ENCODE measurements around the gene IFI35. TPM values are rescaled to one million over a fixed set of nuclear protein-coding genes. Genes with fewer than 3 reads are reported as not detected.

The IFI35 gene
- total RNA-seq, 2 experiments from 2014 or later = 125 to 175 TPM

DNA sequence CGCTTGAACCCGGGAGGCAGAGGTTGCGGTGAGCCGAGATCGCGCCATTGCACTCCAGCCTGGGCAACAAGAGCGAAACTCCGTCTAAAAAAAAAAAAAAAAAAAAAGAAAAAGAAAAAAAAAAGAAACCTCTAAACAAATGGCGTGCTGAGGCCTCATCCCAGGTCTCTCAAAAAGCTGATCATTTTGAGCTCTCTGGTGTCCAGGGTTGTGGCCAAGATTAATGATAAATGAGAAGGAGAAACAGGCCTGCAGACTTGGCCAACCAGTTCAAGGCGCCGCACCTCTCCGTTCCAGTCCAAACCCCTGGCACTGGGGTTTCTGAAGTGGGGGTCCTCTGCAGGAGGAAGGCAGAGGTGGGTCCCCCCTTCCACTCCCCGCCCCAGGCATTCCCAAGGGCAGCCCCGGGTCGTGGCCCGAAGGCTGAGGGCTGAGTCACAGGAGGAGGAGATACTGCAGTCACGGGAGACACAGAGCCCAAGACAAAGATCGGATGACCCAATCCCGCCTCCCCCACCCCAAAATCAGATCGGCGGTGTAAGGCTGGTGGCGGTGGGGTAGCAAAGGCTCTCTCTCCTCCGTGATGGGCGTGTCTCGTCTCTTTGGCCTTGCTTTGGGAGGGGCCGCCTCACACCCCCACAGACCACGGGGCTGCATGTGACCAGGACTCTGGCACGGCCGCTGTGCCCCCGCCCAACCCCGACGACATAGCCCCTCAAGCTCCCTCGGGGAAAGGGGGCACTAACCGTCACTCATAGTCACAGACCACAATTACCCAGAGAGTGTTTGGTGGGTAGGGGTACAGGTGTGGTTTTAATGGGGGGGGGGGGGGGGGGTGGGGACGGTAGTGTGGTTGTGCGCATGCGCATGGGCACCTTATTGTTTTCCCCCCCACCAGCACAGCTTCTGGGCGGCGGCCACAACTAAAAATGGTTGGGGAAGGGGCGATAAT is 14.5 kb downstream of the IFI35 start:
- CTCF ChIA-PET = interaction anchor here (1.0 to 1.2 kb wide), 3 partner anchors 11 to 23 kb away, joined by 3 to 6 read pairs (median 3); partner anchors contain the start of gene IFI35
- Mint-ChIP-seq H3K4me3 (peak overlapping the region; percentile 81), H3K4me1 (peaks cover 31% of the 10 kb centered on the region), H3K27me3 (peaks cover 16% of the 10 kb centered on the region), H3K36me3 (no peaks in the 10 kb centered on the region), H3K27ac (no peak overlapping the region), H3K9me3 (ENCODE audit: low read depth) (no peaks in the 10 kb centered on the region)
- ATAC-seq = no peak
- no peak for DNase-seq

DNA sequence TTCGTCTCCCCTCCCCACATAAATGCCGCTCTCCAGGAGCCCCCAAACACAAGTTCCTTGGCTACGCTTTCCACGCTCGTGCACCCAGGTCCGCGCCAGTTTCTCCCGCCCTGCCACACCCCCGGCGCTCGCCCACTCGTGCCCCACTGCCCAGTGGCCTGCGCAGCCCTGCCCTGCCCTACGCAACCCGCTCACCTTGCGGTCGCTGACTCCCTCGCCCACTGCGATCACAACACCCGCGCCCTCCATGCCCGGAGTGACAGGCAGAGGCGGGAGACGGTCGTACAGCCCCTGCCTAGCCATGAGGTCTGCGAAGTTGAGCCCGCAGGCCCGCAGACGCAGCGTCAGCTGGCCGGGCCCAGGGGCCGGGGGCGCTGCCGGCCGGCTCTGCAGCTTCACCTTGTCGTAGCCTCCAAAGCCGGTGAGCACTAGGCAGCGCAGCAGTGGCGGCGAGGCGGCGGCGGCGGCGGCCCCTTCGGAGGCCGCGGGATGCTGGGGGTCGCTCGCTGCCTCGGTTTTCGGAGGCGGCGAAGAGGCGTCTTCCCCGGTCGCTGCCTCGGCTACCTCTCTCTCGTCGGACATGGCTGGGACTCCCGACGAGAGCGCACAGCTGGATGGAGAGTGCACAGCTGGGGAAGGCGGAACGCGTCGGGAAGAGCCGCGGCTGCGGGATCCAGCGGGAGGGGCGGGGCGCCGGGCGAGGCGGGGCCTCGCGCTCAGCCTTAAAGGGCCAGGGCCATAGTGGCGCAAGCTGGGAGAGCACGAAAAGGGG is 15.3 kb downstream of the IFI35 start, which contains the start of gene VAT1:
VAT1 (minus strand) TSS at position 645 of the 772 bp plus-strand sequence; CDS start at position 582, 63 bp downstream.
- CTCF ChIA-PET = interaction anchor here (1.0 to 1.2 kb wide), 3 partner anchors 9 to 24 kb away, joined by 3 to 6 read pairs (median 6); partner anchors contain the start of gene IFI35
- Mint-ChIP-seq H3K9me3 (ENCODE audit: low read depth) (no peaks in the 10 kb centered on the region), H3K4me1 (peaks cover 31% of the 10 kb centered on the region), H3K36me3 (no peaks in the 10 kb centered on the region), H3K27ac (no peak within 1 kb of the TSS), H3K27me3 (peaks cover 23% of the 10 kb centered on the region), H3K4me3 (peak within 1 kb of the TSS; percentile 81)
- ATAC-seq (peak; percentile 73), DNase-seq (peak; percentile 66)

DNA sequence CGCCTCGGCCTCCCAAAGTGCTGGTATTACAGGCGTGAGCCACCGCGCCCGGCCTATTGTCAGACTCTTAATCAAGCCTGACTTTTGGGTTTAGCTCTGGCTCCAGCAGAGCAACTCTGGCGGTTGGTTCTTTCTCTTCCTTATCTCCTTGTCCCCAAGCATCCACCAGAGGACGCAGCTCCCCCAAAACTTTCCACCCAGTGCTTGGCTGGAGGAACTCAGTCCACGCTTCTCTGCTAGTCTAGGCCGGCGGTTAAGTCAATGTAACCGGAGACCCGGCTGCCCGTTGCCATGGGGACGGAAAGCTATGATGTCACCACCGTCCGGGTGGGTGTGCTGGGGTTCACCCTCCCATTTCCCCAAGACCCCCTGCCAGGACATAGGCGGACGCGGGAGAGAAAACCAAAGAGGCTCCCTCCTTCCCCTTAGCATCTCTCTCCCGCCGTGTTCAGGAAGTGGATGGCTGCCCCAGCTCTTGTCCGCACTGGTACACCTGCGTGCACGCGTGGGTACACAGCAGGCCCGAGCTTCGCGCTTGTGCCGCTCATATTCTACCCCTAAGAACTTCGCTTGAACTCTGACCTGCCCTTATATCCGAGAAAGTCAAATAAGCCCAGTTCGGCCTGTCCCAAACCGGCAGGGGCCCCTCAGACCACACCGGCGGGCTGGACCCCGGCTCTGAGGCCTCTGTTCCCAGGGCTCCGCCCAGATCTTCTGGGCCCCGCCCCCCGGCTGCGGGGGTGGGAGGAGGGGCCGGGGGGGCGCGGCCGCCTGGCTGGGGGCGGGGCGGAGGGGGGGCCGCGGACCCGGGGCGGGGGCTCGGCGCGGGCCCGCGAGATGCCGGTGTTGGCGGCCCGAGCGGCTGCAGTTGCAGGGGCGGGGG is 18.1 kb downstream of the IFI35 start, which contains the start of gene RND2:
RND2 (plus strand) TSS at position 825 of the 883 bp plus-strand sequence. CDS start 117 bp downstream, outside the sequence.
- CTCF ChIA-PET = interaction anchor here (0.8 to 1.4 kb wide), 14 partner anchors 9 to 344 kb away, joined by 3 to 8 read pairs (median 4); partner anchors contain the start of gene RPL27
- H3K4me1 Mint-ChIP-seq = peaks cover 22% of the 10 kb centered on the region
- H3K4me3 Mint-ChIP-seq = peak within 1 kb of the TSS; percentile 72
- H3K36me3 Mint-ChIP-seq = no peaks in the 10 kb centered on the region
- ATAC-seq (peak; percentile 64), DNase-seq (peak; percentile 86)
- H3K27ac Mint-ChIP-seq = peak within 1 kb of the TSS; percentile 26
- peaks cover 25% of the 10 kb centered on the region for H3K27me3 Mint-ChIP-seq
- no peaks in the 10 kb centered on the region for H3K9me3 Mint-ChIP-seq (ENCODE audit: low read depth)

DNA sequence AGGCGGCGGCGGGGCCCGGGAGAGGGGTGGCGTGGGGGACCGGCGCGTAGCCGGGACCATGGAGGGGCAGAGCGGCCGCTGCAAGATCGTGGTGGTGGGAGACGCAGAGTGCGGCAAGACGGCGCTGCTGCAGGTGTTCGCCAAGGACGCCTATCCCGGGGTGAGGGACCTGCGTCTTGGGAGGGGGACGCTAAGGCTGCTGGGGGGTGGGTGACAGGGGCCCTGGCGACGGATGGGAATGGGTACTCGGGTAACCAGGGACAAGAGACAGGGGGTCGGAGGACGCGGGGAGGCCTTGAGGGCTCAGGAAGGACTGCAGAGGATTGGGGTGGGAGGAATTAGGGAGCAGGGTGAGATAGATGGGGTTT is 18.7 kb downstream of the IFI35 start:
- Mint-ChIP-seq H3K4me3 (peak overlapping the region; percentile 33), H3K36me3 (no peaks in the 10 kb centered on the region), H3K4me1 (peaks cover 17% of the 10 kb centered on the region), H3K27me3 (peaks cover 25% of the 10 kb centered on the region), H3K27ac (no peak overlapping the region), H3K9me3 (ENCODE audit: low read depth) (no peaks in the 10 kb centered on the region)
- CTCF ChIA-PET = interaction anchor here (1.4 kb wide), 1 partner anchor 12 kb away, joined by 8 read pairs; no protein-coding TSS in a partner anchor
- DNase-seq (no peak), ATAC-seq (no peak)

DNA sequence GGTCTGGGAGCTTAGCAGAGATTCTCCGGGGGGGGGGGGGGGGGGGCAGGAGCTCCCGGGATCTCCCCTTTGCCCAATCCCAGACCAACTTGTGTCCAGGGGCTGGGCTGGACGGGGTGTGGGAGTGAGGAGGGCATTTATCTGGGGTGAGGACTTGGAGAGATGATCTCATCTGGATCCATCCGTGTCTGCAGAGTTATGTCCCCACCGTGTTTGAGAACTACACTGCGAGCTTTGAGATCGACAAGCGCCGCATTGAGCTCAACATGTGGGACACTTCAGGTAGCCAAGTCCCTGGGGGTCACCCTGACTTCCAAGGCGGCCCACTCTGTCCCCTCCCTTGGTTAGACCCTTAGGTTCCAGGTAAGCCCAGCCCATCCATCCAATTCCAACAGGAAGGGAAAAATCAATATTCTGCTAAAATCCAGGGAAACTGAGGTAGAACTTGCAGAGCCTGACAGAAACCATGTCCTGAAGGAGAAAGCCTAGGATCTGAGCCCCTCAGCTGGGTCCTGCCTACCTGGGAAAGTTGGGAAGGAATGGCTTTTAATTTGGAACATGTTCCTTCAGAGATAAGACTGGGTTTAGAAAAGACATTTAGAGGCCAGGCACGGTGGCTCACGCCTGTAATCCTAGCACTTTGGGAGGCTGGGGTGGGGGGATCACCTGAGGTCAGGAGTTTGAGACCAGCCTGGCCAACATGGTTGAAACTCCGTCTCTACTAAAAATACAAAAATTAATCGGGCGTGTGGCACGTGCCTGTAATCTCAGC is 19.4 kb downstream of the IFI35 start:
- Mint-ChIP-seq H3K4me3 (peak overlapping the region; percentile 33), H3K27me3 (peaks cover 25% of the 10 kb centered on the region), H3K36me3 (no peaks in the 10 kb centered on the region), H3K4me1 (peaks cover 17% of the 10 kb centered on the region), H3K27ac (no peak overlapping the region), H3K9me3 (ENCODE audit: low read depth) (no peaks in the 10 kb centered on the region)
- ATAC-seq (no peak), DNase-seq (no peak)
- CTCF ChIA-PET = interaction anchor here (0.7 kb wide), 1 partner anchor 19 kb away, joined by 3 read pairs; the partner anchor contains the start of gene IFI35

DNA sequence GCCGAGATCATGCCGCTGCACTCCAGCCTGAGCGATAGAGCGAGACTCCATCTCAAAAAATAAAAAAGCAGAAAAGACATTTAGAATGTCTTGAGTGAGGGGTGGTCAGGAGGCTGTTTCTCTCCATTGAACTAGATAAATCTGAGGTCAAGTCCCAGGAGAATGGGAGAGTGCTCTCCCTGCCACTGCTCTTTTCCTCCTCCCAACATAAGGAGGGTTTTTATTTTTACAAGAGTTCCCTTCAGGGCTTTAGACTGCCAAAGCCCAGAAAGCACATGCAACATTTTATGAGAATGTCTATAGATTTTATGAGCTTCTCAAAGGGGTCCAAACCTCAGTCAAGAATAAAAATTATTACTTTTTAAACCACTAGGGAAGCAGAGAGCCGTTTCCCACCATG is 20.0 kb downstream of the IFI35 start:
- no peaks in the 10 kb centered on the region for H3K36me3 Mint-ChIP-seq
- CTCF ChIA-PET = interaction anchor here (0.7 kb wide), 1 partner anchor 20 kb away, joined by 3 read pairs; the partner anchor contains the start of gene IFI35
- H3K27me3 Mint-ChIP-seq = peaks cover 25% of the 10 kb centered on the region
- H3K27ac Mint-ChIP-seq = no peak overlapping the region
- DNase-seq (no peak), ATAC-seq (no peak)
- no peak overlapping the region for H3K4me3 Mint-ChIP-seq
- peaks cover 15% of the 10 kb centered on the region for H3K4me1 Mint-ChIP-seq
- no peaks in the 10 kb centered on the region for H3K9me3 Mint-ChIP-seq (ENCODE audit: low read depth)

DNA sequence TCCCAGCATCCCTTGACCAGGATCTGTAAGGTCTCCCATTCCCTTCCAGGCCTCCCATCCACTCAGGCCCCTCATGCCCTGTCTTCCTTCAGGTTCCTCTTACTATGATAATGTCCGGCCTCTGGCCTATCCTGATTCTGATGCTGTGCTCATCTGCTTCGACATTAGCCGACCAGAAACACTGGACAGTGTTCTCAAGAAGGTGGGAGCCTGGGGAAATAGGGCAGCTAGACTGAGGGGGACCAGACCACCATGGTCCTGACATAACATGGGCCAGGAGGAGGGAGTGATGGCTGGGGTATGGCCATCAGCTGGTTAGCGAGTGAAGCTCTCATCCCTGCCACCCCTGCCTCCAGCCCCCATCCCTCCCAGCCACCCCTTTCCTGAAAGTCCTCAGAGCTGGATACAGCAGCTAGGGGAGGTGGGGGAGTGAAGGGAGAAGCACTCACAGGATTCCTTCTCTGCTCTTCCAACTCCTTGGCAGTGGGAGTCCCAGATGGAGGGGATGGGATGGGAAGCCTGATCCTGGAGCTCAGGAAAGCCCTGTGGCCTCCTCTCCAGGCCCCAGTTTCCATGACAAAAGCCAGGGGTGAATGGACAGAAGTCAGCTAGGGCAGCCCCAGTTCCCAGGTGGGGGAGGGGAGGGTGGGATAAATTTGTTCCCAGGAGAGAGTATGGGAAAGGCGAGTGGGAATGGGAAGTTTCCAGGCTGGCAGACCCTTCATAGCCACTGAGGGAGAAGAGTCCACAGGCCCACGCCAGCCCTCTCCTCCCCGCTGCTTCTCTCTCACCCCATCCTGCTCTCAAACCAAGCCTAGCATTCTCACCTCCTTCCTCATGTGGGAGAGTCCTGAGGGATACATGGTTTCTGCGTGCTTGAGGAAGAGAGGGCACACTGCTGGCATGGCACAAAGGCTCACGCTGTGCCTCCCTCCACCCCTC is 20.8 kb downstream of the IFI35 start:
- Mint-ChIP-seq H3K27ac (no peak overlapping the region), H3K4me3 (no peak overlapping the region), H3K9me3 (ENCODE audit: low read depth) (no peaks in the 10 kb centered on the region), H3K27me3 (peaks cover 25% of the 10 kb centered on the region), H3K4me1 (peaks cover 12% of the 10 kb centered on the region), H3K36me3 (no peaks in the 10 kb centered on the region)
- ATAC-seq = no peak
- CTCF ChIA-PET = no interaction called here
- no peak for DNase-seq

DNA sequence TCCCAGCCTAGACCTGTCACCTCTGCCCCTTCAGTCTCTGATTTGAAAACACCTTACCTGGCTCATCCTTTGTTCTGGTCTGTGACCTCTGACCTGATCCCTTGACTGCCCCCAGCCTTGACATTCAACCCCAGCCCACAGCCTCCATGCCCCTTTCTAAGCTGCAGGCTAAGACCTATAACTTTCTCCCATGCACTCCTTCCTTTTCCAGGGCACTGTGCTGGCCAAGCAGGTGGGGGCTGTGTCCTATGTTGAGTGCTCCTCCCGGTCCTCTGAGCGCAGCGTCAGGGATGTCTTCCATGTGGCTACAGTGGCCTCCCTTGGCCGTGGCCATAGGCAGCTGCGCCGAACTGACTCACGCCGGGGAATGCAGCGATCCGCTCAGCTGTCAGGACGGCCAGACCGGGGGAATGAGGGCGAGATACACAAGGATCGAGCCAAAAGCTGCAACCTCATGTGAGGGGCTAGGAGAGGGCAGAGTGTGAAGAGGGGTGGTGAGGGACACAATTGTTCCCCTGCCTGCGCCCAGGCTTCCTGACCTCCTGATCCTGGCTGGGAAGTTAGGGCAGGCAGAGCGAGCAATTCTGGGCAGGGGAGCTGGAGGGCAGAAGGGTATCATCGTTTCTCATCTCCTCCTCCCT is 21.8 kb downstream of the IFI35 start:
- CTCF ChIA-PET = no interaction called here
- H3K9me3 Mint-ChIP-seq (ENCODE audit: low read depth) = no peaks in the 10 kb centered on the region
- H3K27ac Mint-ChIP-seq = no peak overlapping the region
- no peak overlapping the region for H3K4me3 Mint-ChIP-seq
- peaks cover 25% of the 10 kb centered on the region for H3K27me3 Mint-ChIP-seq
- peaks cover 12% of the 10 kb centered on the region for H3K4me1 Mint-ChIP-seq
- DNase-seq = no peak
- ATAC-seq = no peak
- H3K36me3 Mint-ChIP-seq = no peaks in the 10 kb centered on the region

DNA sequence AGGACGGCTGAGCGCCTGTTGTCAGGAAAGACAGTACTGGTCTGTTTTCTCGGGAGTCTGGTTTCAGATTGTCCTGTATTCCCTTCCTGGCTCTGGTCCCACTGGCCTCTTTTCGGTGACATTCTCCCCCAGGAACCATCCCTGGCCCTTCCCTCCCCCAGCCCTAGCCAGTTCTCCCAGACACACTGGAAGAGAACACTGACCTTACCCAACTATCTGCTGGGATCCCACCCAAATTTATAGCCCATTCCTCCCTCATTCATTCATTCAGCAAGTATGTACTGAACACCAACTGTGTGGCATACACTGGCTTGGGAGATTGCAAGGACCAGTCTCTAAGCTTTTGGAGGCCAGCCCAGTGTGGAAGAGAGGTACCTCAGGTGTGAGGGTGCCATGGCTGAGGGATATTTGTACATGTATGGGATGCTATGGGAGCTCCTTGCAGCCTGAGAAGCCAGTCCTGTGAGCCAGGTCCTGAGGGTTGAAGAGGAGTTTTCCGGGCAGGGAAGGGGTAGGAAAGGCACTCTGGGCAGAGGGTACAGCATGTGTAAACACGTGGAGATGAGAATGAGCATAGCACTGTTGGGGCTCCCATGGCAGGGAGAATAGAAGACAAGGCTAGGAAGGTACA is 23.7 kb downstream of the IFI35 start:
- no peak for ATAC-seq
- no peak for DNase-seq
- no peak overlapping the region for H3K4me3 Mint-ChIP-seq

DNA sequence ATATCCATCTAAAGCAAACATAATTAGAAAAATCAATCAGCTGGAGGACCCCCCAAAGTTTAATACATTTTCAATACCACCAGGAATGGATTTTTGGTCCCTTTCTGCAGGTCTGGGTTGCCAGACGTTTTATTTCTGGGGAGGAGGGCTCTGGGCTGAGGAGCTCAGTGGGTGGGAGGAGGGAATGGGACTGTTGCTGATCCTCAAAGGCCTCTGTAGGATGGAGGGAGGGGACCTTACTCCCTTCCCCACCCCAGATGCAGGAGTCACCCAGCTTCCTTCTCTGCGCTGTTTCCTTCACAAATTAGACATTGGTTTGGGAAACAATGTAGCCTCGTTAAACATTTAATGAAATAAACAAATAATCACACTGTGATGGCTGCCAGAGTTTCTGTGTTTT is 25.1 kb downstream of the IFI35 start:
- DNase-seq (no peak), ATAC-seq (no peak)
- Mint-ChIP-seq H3K27ac (no peak overlapping the region), H3K27me3 (peaks cover 3% of the 10 kb centered on the region), H3K9me3 (ENCODE audit: low read depth) (no peaks in the 10 kb centered on the region), H3K36me3 (no peaks in the 10 kb centered on the region), H3K4me1 (no peaks in the 10 kb centered on the region), H3K4me3 (no peak overlapping the region)
- CTCF ChIA-PET = interaction anchor here (0.7 kb wide), 3 partner anchors 119 to 736 kb away, joined by 3 to 4 read pairs (median 3); no protein-coding TSS in a partner anchor

More for the DNA sequence above, 23.7 kb downstream of the IFI35 start:
- no peaks in the 10 kb centered on the region for H3K36me3 Mint-ChIP-seq
- peaks cover 16% of the 10 kb centered on the region for H3K27me3 Mint-ChIP-seq
- H3K27ac Mint-ChIP-seq = no peak overlapping the region
- H3K9me3 Mint-ChIP-seq (ENCODE audit: low read depth) = no peaks in the 10 kb centered on the region
- CTCF ChIA-PET = interaction anchor here (1.1 to 1.2 kb wide), 2 partner anchors 8 to 32 kb away, joined by 3 to 6 read pairs; partner anchors contain the start of genes RPL27 and VAT1
- peaks cover 3% of the 10 kb centered on the region for H3K4me1 Mint-ChIP-seq

Data from activated CD8-positive, alpha-beta memory T cell treated with anti-CD3 and anti-CD28 coated beads, Interleukin-2, amount 10 ng/mL, durations not matched to agents 7 days and 5 days (primary cell).